ENCODE data around the gene GET4.
"Not testable (repeated sequence)": the region's sequence is repeated elsewhere in the genome, so short reads cannot be mapped to it uniquely, and the experiment has no call there.

Gene GET4

GRCh38 chr7:930975-931758 lies 54.8 kb downstream of the GET4 start:
- no peak for DNase-seq (ENCODE audit: low spot score)

GRCh38 chr7:931871-932650 lies 55.7 kb downstream of the GET4 start:
- DNase-seq (ENCODE audit: low spot score) = no peak

GRCh38 chr7:932651-932975 lies 56.3 kb downstream of the GET4 start:
- no peak for DNase-seq (ENCODE audit: low spot score)

- DNase-seq (ENCODE audit: low spot score) = no peak
These were observed 58.3 kb downstream of the GET4 start for GRCh38 chr7:934469-935163.

- no peak for DNase-seq (ENCODE audit: low spot score)
These were observed 59.0 kb downstream of the GET4 start for GRCh38 chr7:935164-935873.

GRCh38 chr7:935874-936385 lies 59.6 kb downstream of the GET4 start:
- DNase-seq (ENCODE audit: low spot score) = no peak

GRCh38 chr7:936386-937054 lies 60.2 kb downstream of the GET4 start:
- peak; percentile 47 for DNase-seq (ENCODE audit: low spot score)

GRCh38 chr7:937856-938484 lies 61.6 kb downstream of the GET4 start:
- no peak for DNase-seq (ENCODE audit: low spot score)

- DNase-seq (ENCODE audit: low spot score) = no peak
These were observed 62.3 kb downstream of the GET4 start for GRCh38 chr7:938546-939185.

GRCh38 chr7:939843-940242 lies 63.5 kb downstream of the GET4 start:
- no peak for DNase-seq (ENCODE audit: low spot score)

GRCh38 chr7:940599-941408 lies 64.5 kb downstream of the GET4 start:
- no peak for DNase-seq (ENCODE audit: low spot score)

- DNase-seq (ENCODE audit: low spot score) = not testable (repeated sequence)
These were observed 67.4 kb downstream of the GET4 start for GRCh38 chr7:943793-944192.

- no peak for DNase-seq (ENCODE audit: low spot score)
These were observed 68.4 kb downstream of the GET4 start for GRCh38 chr7:944744-945143.

- no peak for DNase-seq (ENCODE audit: low spot score)
These were observed 68.8 kb downstream of the GET4 start for GRCh38 chr7:945147-945555.

GRCh38 chr7:945556-946255 lies 69.4 kb downstream of the GET4 start:
- DNase-seq (ENCODE audit: low spot score) = no peak

All from CD4-positive, alpha-beta T cell treated with Interleukin-2 at 100 ng/mL for 4 hours (primary cell).